Bone marrow (tissue), 2 donors: ENCODE data around the gene LRRC2.
"Not testable (repeated sequence)": the region's sequence is repeated elsewhere in the genome, so short reads cannot be mapped to it uniquely, and the experiment has no call there.

Experiments
- DNase-seq, 2 donors: peaks; one replicate each; lab custom pipeline; 2025; lab: John Stamatoyannopoulos, UW

LRRC2 gene

DNA sequence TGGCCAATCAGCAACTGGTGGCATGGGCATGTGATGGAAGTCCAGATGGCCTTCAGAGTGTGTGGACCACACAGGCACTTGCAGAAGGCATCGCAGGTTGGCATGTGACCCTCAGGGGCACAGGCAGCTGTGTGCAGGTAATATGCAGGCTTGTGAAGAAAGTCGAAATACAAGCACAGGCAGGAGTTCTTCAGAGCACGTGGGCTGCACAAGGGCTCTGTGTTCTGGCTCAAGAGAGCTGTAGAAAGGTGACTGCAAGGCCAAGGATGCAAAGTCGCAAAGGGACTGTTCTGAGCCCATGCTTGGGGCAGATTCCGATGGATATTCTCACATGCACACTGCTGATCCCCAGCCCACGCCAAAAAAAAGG is 8.3 kb downstream of the LRRC2 start:
- DNase-seq, result no peak

DNA sequence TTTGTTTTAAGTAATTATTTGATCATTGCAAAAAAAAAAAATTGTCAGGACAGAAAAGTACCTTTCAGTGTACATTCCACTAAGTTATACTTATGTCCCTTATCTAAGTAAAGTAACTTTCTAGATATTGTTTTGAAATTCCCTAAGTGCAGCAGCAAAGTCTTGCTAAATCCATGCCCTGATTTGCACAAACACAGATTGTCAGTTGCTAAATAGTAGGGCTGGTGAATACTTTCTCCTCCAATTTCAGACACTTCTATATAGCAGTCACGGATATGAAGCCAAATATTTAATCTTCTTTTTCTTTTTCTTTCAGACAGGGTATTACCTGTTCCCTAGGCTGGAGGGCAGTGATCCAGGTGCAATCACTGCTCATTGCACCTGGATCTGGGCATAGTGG is 12.9 kb downstream of the LRRC2 start:
- no peak for DNase-seq

DNA sequence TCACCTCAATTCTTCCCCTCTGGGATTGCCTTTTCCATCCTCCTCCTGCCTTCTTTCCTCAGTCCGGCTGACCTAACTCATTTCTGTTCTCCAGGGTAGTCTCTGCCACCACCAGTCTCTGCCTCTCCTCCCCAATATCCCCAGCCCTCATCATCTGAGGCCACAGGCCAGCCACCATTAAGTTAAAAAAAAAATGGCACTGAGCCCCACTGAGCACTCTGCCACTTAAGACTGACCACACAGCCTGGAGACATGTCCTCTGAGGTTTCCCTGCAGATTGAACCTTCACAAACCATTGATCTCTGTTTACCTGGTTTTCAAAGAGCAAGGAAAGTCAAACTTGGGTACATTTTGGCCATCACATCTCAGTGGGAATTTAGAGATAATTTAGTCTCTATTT is 13.6 kb downstream of the LRRC2 start:
- no peak for DNase-seq

DNA sequence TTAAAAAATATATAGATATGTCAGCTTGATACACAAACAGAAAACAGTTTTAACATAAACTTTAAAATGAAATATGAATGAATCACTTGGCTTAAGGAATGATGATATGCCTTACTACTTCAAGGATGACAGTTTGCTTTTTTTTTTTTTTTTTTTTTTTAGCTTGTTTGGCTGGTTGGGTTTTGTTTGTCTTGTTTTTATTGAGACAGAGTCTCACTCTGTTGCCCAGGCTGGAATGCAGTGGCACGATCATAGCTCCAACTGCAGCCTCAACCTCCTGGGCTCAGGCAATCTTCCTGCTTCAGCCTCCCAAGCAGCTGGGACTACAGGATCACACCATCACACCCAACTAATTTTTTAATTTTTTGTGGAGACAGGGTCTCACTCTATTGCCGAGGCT is 14.5 kb downstream of the LRRC2 start:
- DNase-seq, result no peak

DNA sequence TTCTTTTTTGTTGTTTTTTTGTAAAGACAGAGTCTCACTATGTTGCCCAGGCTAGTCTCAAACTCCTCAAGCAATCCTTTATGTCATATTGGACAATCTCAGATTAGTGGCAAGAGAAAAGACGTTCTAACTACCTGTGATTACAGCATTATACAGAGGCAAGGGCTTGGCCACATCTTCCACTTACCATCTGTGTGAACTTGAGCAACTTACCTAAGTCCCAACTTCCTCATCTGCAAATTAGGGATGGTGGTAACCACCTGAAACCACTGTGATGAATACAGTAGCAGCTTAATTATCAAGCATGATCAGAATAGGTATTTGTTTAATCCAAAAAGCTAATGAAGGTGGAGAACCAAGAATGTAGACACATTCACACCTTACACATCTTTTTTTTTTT is 16.1 kb downstream of the LRRC2 start:
- DNase-seq, result no peak

DNA sequence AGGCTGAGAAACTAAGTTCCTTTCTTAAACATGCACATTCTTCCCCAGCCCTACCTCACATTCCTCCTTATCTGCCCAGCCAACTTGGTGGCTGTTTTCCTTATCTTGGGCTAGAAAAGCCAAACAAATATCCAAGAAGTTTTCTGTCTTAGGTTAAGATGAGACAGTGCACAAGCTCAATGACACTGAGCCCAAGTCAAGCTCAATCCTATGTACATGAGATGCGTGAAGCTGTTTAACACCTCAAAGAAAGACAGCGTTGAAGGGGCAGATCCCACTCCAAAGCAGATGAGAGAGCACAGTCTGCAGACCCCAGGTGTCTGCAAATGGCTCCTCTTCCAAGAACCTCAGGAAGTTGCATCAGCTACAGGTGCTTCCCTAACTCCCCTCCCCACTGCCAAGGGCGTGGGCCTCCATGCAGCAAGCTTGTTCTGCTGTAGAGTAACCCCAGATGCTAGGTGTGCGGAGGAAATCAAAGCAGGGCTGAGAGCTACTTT is 16.6 kb downstream of the LRRC2 start:
- DNase-seq, result no peak

DNA sequence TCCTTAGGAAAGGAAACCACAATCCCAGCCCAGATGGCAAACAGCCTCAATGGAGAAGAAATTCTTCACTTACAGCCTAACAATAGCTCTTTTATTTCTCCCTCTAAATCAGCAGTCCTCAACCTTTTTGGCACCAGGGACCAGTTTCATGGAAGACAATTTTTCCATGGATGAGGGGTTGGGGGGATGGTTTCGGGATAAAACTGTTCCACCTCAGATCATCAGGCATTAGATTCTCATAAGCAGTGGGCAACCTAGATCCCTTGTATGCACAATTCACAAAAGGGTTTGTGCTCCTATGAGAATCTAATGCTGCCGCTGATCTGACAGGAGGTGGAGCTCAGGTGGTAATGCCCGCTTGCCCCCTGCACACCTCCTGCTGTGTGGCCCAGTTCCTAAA is 17.5 kb downstream of the LRRC2 start:
- DNase-seq, result not testable (repeated sequence)

DNA sequence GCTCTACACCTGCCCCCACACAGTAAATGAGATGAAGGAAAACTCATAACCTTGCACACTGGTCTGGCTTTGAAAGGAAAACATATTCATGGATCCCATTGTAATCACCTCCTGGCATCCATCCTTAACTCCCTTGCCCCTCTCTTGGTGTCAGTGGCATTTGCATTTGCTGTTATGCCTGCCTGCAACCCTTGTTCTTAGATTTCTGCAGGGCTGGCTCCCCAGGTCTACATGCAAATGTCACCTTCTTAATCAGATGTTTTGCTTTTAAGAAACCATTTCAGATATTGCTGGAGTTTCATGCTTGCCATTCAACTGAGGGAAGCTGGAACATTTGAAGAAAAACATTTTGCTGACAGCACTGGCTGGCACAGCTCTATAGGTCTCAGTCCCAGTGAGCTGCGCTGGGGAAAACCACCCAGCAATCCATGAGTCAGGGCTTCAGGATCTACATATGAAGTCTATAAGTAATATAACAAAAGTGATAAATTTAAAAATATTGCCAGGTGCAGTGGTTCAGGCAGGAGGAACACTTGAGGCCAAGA is 19.1 kb downstream of the LRRC2 start:
- DNase-seq, result no peak

DNA sequence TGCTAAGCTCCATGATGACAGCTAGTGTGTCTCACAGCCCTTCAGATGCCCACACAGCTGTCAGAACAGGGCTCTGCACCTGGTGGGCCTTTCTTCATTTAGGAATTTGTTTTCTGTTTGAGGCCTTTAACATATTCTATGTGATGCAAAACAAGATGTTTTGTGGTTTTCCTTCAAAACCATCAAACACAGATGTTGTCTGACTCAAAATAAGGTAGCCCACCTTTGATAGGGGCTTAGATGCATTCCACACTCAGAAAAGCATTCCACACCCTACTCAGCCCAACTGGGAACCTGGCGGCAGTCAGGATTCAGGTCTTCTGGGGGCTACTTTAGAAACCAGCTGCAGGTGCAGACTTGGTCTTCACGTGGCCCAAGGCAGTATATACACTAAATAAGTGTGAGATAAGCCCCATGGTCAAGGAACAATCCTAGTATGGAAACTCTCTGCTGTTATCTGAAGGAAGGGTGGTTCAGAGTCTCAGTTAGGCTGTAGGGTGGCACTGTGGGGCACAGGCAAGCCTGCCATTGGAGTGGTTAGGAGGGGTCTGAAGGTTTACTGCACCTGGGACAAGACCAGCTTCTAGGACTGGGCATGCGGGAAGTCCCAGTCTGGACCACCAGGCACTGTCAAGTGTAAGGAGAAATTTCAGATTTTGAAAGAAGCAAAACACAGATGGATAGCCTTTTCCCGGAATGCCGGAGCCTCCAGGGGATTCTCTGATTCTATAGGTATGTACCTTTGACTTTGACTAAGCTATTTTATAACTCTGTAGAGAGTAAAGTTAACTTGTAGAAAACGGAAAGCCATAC is 20.1 kb downstream of the LRRC2 start:
- DNase-seq, result no peak

DNA sequence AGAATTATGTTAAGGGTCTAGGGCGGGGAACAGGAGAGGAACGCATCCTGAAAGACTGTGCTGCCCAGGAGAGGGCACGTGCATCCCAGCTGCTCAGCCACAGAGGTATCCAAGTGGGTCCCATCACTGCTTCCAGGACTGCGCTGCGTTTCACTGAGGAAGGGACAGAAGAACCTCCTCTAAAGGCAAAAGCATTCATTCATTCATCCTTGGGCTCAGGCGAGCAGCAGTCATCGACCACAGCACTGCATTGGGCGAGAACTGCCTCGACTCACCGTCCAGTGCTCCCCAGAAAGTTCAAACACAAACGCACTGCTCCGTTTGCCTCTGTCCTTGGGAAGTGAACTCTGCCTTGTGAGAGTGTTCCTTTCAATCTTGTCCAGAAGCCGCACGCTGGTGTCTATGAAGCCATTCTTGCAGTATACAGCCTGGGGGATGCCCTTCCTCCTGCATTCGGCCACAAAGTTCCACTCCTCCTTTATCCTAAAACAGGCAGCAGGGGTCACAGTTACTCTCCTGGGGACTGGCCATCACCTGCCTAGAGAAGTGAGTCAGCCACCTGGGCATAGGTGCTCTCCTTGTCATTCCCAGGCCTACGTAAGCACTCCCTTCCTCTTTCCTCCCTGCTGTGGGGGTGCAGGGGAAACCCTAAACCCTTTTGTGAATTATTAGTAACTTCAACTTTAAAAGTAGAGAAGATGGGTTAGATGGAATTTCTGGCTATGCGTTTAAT is 21.2 kb downstream of the LRRC2 start:
- DNase-seq, result no peak

DNA sequence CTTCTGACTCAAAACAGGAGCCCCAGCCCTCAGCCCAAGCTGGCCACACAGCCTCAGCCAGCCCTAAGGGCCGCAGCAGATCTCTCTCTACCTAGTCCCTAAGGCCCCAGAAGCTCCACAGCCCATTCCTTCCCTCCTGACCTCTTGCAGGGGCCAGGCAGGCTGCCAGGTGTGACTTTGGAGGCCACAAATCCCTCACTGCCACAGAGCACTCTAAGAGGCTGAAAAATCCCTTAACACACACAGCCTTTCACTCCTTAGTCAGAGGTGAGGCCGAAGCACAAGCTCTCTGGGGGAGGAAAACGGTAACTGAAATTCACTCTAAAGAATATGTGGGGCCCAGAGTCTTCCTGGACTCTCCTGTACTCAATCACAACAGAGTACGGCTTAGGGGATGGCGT is 23.3 kb downstream of the LRRC2 start:
- no peak for DNase-seq

DNA sequence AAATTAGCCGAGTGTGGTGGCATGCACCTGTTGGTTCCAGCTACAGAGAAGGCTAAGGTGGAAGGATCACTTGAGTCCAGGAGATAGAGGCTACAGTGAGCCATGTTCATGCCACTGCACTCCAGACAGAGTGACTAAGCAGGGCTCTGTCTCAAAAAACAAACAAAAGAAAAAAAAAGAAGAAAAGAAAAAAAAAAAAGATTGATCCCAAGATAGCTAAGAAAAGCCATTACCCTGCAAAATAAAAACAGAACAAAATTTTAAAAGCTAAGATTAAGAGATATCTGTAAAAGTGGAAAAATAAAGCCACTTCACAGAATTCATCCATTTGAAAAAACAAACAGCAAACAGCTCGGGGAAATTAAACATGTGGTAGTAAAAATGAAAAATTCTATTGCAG is 23.8 kb downstream of the LRRC2 start:
- no peak for DNase-seq

DNA sequence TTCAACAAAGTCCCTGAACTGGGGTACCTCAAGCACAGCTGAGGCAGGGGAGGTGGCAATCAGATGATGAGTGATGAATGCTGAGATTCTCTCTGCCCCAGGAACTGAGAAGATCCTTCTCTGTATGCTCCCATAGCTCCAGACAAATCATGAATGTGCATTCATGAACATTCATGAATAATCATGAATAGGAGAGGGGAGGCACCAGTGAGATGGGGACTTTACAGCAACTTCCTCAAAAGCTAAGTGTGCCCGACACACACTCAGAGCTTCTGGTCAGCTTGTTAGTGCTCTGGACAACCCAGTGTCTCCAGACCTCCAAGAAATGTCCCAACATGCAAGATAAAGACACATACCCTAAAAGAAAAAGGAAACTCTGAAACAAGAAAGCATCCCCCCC is 24.3 kb downstream of the LRRC2 start:
- no peak for DNase-seq

DNA sequence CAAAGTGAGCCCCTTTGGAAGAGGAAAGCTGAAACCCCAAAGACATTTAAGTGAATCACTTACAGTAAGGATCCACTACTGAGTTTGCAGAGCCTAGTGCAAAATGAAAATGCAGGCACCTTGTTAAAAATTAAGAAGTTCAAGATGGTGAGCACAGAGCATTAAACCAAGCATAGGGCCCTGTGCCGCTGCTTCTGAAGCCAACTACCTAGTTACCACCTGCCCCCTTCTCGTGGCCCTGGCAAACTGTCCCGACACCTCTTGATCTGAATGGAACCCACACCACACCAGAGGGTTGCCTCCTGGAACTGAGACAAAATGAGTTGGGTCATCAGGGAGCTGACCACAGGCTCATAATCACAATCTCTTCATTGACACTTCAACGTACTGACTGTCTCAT is 25.6 kb downstream of the LRRC2 start:
- DNase-seq, result no peak

DNA sequence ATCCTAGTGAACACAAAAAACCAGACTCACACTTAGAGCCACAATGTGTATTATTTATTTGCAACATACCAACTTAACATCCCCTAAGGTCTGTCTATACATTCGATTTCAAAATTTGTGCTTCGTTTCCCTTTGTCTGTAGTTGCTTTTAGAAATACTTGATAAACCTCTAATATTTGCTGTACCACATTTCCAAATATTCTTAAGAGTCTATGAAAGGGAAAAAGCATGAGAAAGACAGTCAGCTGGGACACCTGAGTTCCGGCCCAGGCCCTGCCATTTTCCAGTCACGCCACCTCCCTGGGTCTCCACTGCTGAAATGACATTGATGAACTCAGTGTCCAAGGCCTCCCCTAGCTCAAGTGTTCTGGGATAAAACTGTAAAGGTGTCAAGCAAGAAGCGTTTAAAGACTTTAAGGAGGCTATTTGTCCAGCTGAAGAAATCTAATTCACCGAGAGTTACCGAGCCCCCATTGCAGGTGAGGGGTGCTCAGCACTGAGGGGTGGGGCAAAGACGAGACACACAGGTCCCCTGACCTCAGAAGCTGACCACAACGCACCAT is 26.6 kb downstream of the LRRC2 start:
- DNase-seq, result no peak

DNA sequence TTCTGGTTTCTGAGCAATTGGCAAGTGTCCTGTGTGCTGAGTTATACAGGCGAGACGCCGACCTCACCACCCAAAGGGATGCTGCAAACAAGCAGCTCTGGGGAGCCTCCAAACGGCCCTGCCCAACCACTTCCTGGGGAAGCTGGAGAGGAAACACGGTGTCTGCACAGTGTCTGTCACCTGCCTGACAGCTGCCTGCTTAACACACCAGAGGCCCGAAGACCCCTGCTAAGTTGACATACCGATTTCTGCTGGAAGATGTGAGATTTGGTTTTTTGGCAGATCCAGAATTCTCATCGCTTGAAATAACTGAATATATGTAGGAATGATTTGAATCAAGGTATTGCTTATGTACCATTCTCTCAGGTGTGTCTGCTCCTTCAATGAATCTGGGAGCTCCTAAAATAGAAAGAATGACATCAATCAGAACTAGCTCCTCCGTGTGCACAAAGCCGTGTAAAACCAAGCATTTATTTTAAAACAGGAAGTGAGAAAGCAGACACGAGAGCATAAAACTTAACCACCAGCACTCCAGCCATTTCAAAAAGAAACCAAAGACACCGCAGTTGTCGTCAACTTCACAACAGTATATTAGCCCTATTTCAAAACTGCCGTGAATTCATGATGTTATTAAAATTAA is 27.2 kb downstream of the LRRC2 start:
- DNase-seq, result peak in 1 of 2 donors; percentile 81

DNA sequence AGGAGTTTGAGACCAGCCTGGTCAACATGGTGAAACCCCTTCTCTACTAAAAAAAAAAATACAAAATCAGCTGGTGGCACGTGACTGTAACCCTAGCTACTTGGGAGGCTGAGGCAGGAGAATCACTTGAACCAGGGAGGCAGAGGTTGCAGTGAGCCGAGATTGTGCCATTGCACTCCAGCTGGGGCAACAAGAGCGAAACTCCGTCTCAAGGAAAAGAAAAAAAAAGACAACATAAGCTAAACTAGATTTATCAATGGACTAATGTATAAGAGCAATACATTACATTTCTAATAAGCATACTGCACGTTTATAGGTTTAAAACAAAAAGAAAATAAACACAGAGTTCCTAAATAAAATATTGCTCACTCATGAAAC is 27.7 kb downstream of the LRRC2 start:
- not testable (repeated sequence) for DNase-seq

DNA sequence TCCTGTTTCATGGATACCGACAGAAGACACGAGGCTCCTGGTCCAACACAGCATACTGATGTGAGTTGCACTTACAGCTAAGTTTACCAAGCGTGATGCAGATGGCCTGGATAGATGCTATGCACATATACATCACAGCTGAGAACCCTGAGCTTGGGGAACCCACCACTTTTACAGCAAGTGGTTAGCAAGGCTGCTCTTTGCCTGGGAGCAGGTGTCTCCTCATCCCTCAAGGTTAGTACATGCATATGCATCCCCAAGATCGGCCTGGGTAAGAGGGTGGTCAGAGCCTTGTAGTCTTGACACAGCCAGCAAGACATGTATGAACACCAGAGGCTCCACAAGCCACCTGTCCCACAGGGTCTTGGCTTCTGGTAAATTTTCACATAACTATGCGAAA is 28.3 kb downstream of the LRRC2 start:
- DNase-seq, result no peak

DNA sequence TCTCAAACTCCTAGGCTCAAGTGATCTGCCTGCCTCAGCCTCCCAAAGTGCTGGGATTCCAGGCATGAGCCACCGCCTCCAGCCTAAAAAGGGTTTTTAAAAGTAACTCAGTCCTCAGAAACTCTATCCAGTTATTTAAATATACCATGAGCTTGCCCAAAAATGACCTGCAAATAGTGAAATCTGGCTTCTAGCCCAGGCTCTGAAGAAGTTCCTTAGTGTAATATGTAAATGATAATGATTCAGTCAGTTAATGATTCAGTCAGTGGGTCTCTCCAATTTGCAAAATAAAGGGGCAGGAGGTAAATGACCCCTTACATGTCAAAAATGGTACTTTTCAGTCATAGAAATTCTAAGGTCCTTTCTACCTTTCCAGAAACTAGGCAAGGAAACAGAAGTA is 28.8 kb downstream of the LRRC2 start:
- no peak for DNase-seq

DNA sequence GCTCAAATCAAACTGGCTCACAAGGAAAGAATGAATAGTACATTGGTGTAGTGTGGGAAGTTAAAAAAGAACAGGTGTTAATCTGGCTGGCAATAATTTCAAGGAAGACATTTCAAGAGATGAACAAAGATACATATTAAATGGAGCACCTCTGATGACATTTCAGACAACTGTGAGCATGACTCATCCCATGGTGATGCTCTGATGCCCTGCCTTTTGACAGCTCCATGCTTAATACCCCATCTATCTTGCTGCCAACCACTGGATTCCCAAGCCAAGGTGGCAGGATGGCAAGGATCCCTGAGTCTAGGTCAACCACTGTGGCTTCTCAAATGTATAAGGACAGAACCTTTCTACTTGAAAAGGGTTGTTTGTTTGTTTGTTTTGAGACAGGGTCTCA is 29.3 kb downstream of the LRRC2 start:
- DNase-seq, result no peak

DNA sequence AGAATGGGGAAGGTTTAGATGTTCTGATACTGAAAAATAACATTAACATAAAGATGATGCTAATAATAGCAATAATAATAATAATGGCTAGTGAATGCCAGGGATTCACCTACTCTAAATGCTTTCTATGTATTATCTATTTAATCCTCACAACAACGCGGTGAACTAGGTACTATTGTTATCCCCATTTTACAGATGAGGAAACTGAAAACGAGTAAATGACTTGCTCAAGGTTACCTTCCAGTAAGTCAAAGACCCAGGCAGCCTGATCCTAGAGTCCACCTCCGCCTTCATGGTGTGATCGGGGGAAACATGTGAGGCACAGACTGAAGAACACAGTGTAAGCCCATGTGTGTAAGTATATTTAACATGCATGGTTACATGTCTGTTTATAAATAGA is 30.4 kb downstream of the LRRC2 start:
- no peak for DNase-seq

DNA sequence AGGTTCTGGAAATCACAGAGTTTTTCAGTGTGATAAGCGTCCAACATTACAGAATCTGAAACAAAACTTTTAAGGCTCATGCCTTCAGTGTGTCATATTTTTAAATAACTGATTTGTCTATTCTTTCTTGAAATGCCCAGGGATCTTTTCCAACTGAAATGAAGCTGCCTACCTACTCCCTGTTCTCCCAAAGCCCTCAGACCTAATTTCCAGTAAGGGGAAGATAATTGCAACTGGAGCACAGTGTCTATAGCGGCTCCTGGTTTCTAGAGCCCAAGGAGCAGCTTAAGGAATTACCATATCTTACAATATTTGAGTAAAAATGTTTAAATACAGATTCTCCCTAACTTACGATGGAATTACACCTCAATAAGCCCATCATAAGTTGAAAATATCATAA is 33.0 kb downstream of the LRRC2 start:
- no peak for DNase-seq

DNA sequence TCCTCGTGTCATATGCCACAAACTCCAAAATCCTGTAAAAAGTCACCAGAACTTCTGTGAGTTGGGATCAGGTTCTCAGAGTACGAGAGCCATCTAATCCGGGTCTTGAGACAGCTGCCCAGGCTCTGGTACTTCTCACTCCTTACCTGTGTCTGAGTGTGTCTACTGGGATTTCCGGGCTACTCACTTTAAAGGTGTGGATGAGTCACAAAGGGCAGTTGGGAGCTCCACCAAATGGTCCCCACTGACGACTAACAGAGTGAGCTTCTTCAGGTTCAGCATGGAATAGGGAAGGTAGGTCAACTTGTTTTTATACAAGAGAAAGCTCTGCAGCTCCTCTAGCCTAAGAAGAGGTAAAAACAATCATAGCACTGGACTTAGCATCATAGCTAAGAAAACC is 38.9 kb downstream of the LRRC2 start:
- no peak for DNase-seq
